BJ (cell line): ENCODE results near the gene ZNF860. TPM values are rescaled to one million over a fixed set of nuclear protein-coding genes. Genes with fewer than 3 reads are reported as not detected.

ENCODE experiments used
- CTCF ChIA-PET: fragments of 350-600 bp; formaldehyde crosslinking; extraction: SDS; loops from one replicate; lab custom pipeline; 2021; ENCODE audit warnings: antibody characterized with exemption, inconsistent platforms; lab: Yijun Ruan, JAX
- POLR2A ChIA-PET: fragments of 300-600 bp; sonication (Branson Sonifier 250); formaldehyde crosslinking; extraction: SDS; loops from one replicate; lab custom pipeline; 2021; ENCODE audit warnings: antibody characterized with exemption; lab: Charles Lee
- DNase-seq: peaks from one replicate; pipeline ENCODE4 v3.0.0-alpha.2; 2011; ENCODE audit warnings: low read depth
- H3K27me3 ChIP-seq: 2 replicates; pipeline ENCODE4 v1.6.0; 2011; ENCODE audit warnings: low read length; ENCODE audit not compliant: control insufficient read depth, insufficient read depth
- H3K36me3 ChIP-seq: 2 replicates; pipeline ENCODE4 v1.5.1; 2011; ENCODE audit warnings: low read length; ENCODE audit not compliant: control insufficient read depth, insufficient read depth
- H3K4me3 ChIP-seq: 2 replicates; pipeline ENCODE4 v1.5.1; 2011; ENCODE audit warnings: low read depth, mild to moderate bottlenecking, control low read depth, low read length
- polyA plus RNA-seq: library from polyadenylated mRNA; depleted of rRNA; stranded (reverse); fragments of >200 nt; gene quantifications from 2 replicates; pipeline ENCODE4 v1.2.3, GENCODE V29; 2011
- TF ChIP-seq, protein P1 (sequence below): IDR thresholded peaks from 2 replicates; pipeline ENCODE4 v1.5.1; 2011; ENCODE audit warnings: low read depth, mild to moderate bottlenecking, control low read depth, inconsistent platforms, low read length, moderate library complexity; ENCODE audit not compliant: insufficient read depth

ZNF860 gene
- polyA plus RNA-seq, 1 experiment = 0.32 TPM

GRCh38 chr3:31953636-31954035, 27.9 kb upstream of the ZNF860 start:
- Histone ChIP-seq H3K36me3 (no peaks in the 10 kb centered on the region), H3K4me3 (no peak overlapping the region), H3K27me3 (no peaks in the 10 kb centered on the region)
- DNase-seq = no peak
- TF ChIP-seq, protein P1, sequence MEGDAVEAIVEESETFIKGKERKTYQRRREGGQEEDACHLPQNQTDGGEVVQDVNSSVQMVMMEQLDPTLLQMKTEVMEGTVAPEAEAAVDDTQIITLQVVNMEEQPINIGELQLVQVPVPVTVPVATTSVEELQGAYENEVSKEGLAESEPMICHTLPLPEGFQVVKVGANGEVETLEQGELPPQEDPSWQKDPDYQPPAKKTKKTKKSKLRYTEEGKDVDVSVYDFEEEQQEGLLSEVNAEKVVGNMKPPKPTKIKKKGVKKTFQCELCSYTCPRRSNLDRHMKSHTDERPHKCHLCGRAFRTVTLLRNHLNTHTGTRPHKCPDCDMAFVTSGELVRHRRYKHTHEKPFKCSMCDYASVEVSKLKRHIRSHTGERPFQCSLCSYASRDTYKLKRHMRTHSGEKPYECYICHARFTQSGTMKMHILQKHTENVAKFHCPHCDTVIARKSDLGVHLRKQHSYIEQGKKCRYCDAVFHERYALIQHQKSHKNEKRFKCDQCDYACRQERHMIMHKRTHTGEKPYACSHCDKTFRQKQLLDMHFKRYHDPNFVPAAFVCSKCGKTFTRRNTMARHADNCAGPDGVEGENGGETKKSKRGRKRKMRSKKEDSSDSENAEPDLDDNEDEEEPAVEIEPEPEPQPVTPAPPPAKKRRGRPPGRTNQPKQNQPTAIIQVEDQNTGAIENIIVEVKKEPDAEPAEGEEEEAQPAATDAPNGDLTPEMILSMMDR = no peak
- ChIA-PET CTCF (interaction anchor here (0.7 kb wide), 1 partner anchor 191 kb away, joined by 3 read pairs; no protein-coding TSS in a partner anchor), POLR2A (no interaction called here)

DNA sequence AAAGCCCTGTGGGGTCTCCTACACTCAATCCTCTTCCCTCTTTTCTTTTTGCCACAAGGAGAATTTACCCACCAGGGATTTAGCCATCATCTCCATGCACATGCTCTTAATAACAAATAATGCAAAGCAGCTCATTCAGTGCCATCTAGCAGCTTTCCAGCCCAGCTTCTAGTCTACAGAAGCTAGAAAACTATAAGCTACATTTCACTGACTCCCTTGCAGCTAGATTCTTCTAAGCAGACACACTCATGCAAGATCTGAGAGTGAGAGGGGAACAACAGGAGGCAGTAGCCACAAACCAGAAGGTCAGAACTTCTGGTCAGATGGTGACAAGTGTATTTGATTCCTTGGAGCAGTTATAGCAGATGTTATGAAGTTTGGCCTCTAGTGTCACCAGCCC, 26.0 kb upstream of the ZNF860 start:
- ChIA-PET POLR2A (no interaction called here), CTCF (interaction anchor here (1.1 kb wide), 1 partner anchor 14 kb away, joined by 3 read pairs; no protein-coding TSS in a partner anchor)
- DNase-seq = no peak
- TF ChIP-seq, protein P1 = no peak
- H3K27me3 ChIP-seq = no peaks in the 10 kb centered on the region
- H3K4me3 ChIP-seq = no peak overlapping the region
- no peaks in the 10 kb centered on the region for H3K36me3 ChIP-seq

GRCh38 chr3:31957106-31957505, 24.4 kb upstream of the ZNF860 start:
- Histone ChIP-seq H3K36me3 (no peaks in the 10 kb centered on the region), H3K27me3 (no peaks in the 10 kb centered on the region), H3K4me3 (no peak overlapping the region)
- ChIA-PET CTCF (no interaction called here), POLR2A (no interaction called here)
- no peak for DNase-seq
- TF ChIP-seq, protein P1 = no peak

GRCh38 chr3:31958701-31959152, 22.8 kb upstream of the ZNF860 start:
- ChIA-PET POLR2A (no interaction called here), CTCF (no interaction called here)
- Histone ChIP-seq H3K4me3 (no peak overlapping the region), H3K27me3 (no peaks in the 10 kb centered on the region), H3K36me3 (no peaks in the 10 kb centered on the region)
- TF ChIP-seq, protein P1 = no peak
- no peak for DNase-seq

DNA sequence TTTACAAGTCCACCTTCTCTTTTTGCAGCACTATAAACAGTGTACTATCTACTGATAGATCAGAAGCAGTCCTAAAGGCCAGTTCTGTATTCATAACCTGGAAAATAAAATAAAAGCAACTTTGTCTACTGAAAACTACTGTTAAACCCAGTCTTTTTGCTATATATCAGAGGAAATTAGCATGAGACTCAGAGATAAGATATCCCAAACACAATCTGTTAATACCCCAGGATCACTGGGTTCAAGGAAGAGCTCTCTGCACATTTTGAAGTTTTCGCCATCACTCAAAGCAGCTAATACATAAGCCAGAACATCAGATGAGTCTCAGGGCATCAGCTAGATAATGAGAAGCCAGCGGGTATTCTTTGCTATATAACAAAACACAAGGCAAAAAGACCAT, 22.3 kb upstream of the ZNF860 start:
- ChIA-PET CTCF (no interaction called here), POLR2A (no interaction called here)
- H3K36me3 ChIP-seq = no peaks in the 10 kb centered on the region
- no peak for DNase-seq
- TF ChIP-seq, protein P1 = no peak
- H3K4me3 ChIP-seq = no peak overlapping the region
- no peaks in the 10 kb centered on the region for H3K27me3 ChIP-seq
